ENCODE data around the gene ZNF892. TPM values are rescaled to one million over a fixed set of nuclear protein-coding genes. Genes with fewer than 3 reads are reported as not detected.

ZNF892 gene
- total RNA-seq, 2 experiments from 2014 or later = 2.9 to 3.3 TPM

DNA sequence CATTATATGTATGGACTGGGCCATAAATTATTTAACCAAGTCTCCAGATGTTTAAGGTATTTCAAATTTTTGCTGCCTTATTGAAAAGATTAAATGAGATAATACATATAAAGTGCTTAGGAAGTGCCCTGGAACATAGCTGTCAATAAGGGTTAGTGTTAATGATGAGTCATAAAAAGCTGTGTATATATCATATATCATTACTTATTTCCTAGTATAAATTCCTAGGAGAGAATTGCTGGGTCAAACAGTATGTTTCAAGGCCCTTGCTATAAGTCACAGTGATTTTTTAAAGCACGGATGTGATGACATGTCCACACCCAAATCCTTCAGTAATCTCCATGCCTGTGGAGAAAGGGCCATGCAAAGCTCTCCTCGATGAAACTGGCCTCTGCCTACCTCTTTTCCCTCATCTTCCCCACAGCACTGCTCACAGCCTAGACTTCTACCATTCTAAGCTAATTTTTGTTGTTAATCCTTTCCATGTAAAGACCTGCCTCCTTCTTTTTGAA, 33.2 kb upstream of the ZNF892 start:
- H3K9me3 Mint-ChIP-seq = no peaks in the 10 kb centered on the region
- POLR2A ChIA-PET = interaction anchor here (1.0 kb wide), 1 partner anchor 9 kb away, joined by 3 read pairs; no protein-coding TSS in a partner anchor
- no peak for DNase-seq
- CTCF ChIA-PET = interaction anchor here (0.9 to 1.2 kb wide), 2 partner anchors 9 to 19 kb away, joined by 3 read pairs; no protein-coding TSS in a partner anchor
- H3K27me3 Mint-ChIP-seq = no peaks in the 10 kb centered on the region
- intact Hi-C loops (cut with micrococcal nuclease) = no loop called here
- no peak for ATAC-seq
- TF ChIP-seq, protein P1, sequence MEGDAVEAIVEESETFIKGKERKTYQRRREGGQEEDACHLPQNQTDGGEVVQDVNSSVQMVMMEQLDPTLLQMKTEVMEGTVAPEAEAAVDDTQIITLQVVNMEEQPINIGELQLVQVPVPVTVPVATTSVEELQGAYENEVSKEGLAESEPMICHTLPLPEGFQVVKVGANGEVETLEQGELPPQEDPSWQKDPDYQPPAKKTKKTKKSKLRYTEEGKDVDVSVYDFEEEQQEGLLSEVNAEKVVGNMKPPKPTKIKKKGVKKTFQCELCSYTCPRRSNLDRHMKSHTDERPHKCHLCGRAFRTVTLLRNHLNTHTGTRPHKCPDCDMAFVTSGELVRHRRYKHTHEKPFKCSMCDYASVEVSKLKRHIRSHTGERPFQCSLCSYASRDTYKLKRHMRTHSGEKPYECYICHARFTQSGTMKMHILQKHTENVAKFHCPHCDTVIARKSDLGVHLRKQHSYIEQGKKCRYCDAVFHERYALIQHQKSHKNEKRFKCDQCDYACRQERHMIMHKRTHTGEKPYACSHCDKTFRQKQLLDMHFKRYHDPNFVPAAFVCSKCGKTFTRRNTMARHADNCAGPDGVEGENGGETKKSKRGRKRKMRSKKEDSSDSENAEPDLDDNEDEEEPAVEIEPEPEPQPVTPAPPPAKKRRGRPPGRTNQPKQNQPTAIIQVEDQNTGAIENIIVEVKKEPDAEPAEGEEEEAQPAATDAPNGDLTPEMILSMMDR (IDR thresholded peaks at IDR 0.05) = no peak
- no peak overlapping the region for H3K27ac Mint-ChIP-seq
- H3K4me1 Mint-ChIP-seq (ENCODE audit: low read depth) = peaks cover 5% of the 10 kb centered on the region
- H3K36me3 Mint-ChIP-seq (ENCODE audit: low read depth) = peaks cover 29% of the 10 kb centered on the region
- H3K4me3 Mint-ChIP-seq = no peak overlapping the region

DNA sequence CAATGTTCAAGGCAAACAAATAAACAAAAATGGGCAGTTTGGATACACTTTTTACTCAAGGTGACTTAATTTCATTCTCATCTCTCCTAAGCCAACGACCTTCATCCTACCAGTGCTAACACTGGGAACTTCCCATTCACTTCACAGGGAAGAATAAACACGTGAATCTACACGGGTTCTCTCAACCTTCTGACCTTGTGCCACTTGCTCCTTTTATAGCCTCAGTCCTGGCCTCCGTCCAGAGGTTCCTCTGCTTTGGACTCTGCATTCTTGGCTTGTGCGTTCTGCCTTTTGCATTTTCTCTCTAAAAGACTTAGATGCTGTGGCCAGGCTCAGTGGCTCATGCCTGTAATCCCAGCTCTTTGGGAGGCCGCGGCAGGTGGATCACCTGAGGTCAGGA, 27.9 kb upstream of the ZNF892 start:
- ChIA-PET POLR2A (no interaction called here), CTCF (no interaction called here)
- H3K36me3 Mint-ChIP-seq (ENCODE audit: low read depth) = peaks cover 74% of the 10 kb centered on the region
- ATAC-seq (no peak), DNase-seq (no peak)
- no peak overlapping the region for H3K27ac Mint-ChIP-seq
- H3K4me3 Mint-ChIP-seq = no peak overlapping the region
- intact Hi-C loops (cut with micrococcal nuclease) = no loop called here
- H3K27me3 Mint-ChIP-seq = no peaks in the 10 kb centered on the region
- no peaks in the 10 kb centered on the region for H3K4me1 Mint-ChIP-seq (ENCODE audit: low read depth)
- H3K9me3 Mint-ChIP-seq = peaks cover 35% of the 10 kb centered on the region
- TF ChIP-seq, protein P1 (IDR thresholded peaks at IDR 0.05) = no peak

DNA sequence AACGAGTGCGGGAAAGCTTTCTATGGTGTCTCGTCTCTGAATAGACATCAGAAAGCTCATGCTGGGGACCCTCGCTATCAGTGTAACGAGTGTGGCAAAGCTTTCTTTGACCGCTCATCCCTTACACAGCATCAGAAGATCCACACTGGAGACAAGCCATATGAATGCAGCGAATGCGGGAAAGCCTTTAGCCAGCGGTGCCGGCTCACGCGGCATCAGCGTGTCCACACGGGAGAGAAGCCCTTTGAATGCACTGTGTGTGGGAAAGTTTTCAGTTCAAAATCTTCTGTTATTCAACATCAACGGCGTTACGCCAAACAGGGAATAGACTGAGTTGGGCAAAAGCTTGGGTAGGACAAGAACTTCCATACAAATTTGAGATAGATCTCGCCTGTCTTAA, 25.5 kb upstream of the ZNF892 start:
- Mint-ChIP-seq H3K9me3 (peaks cover 44% of the 10 kb centered on the region), H3K4me3 (no peak overlapping the region), H3K36me3 (ENCODE audit: low read depth) (peaks cover 69% of the 10 kb centered on the region), H3K4me1 (ENCODE audit: low read depth) (no peaks in the 10 kb centered on the region), H3K27ac (no peak overlapping the region), H3K27me3 (no peaks in the 10 kb centered on the region)
- intact Hi-C loops (cut with micrococcal nuclease) = no loop called here
- TF ChIP-seq, protein P1 (IDR thresholded peaks at IDR 0.05) = no peak
- ChIA-PET CTCF (no interaction called here), POLR2A (interaction anchor here (1.4 kb wide), 1 partner anchor 18 kb away, joined by 3 read pairs; no protein-coding TSS in a partner anchor)
- ATAC-seq (no peak), DNase-seq (no peak)

DNA sequence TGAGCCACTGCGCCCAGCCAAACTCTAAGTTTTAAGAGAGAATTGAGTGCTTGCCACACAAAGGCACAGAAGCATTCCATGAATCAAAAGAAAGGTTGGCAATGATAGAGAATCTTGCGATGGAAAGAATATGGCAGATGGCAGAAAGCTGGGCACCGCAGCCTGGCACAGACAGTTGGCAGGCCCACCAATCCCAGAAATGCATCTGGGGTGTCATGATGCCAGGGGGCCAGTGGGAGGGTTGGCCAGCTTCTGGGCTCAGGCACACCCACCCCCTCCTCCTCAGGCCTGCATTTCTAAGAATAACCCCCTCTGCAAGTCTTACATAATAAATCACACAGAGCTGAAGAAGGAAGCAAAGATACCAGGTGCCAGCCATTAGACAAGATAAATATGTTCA, 22.1 kb upstream of the ZNF892 start:
- H3K27me3 Mint-ChIP-seq = no peaks in the 10 kb centered on the region
- ATAC-seq = no peak
- H3K9me3 Mint-ChIP-seq = peaks cover 38% of the 10 kb centered on the region
- ChIA-PET CTCF (interaction anchor here (1.4 kb wide), 1 partner anchor 46 kb away, joined by 3 read pairs; no protein-coding TSS in a partner anchor), POLR2A (interaction anchor here (0.5 kb wide), 1 partner anchor 11 kb away, joined by 3 read pairs; no protein-coding TSS in a partner anchor)
- no peak for DNase-seq
- TF ChIP-seq, protein P1 (IDR thresholded peaks at IDR 0.05) = no peak
- H3K4me3 Mint-ChIP-seq = no peak overlapping the region
- no peak overlapping the region for H3K27ac Mint-ChIP-seq
- no peaks in the 10 kb centered on the region for H3K4me1 Mint-ChIP-seq (ENCODE audit: low read depth)
- peaks cover 39% of the 10 kb centered on the region for H3K36me3 Mint-ChIP-seq (ENCODE audit: low read depth)
- intact Hi-C loops (cut with micrococcal nuclease) = no loop called here

DNA sequence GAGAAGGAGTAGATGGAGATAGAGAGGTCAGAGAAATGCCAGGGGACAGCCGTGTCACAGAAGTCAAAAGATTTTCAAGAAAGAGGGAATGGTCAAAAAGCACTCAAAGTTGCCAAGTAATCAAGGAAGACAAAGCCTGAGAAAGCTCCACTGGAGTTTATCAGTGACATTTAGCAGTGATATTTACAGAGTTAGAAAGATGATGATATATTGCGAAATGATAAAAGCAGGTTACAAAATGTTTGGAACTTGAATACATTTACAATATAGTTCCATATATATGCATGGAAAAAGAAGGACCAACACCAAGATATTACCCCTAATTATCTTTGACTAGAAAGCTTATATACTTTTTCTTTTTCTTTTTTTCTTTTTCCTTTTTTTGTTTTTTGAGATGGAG, 21.3 kb upstream of the ZNF892 start:
- POLR2A ChIA-PET = interaction anchor here (0.5 to 1.1 kb wide), 2 partner anchors 10 to 20 kb away, joined by 3 read pairs; no protein-coding TSS in a partner anchor
- Mint-ChIP-seq H3K36me3 (ENCODE audit: low read depth) (peaks cover 32% of the 10 kb centered on the region), H3K4me1 (ENCODE audit: low read depth) (no peaks in the 10 kb centered on the region), H3K9me3 (peaks cover 34% of the 10 kb centered on the region), H3K4me3 (no peak overlapping the region), H3K27ac (no peak overlapping the region), H3K27me3 (no peaks in the 10 kb centered on the region)
- ATAC-seq (no peak), DNase-seq (no peak)
- TF ChIP-seq, protein P1 (IDR thresholded peaks at IDR 0.05) = no peak
- CTCF ChIA-PET = interaction anchor here (1.1 to 1.4 kb wide), 2 partner anchors 17 to 46 kb away, joined by 3 to 4 read pairs; no protein-coding TSS in a partner anchor
- intact Hi-C loops (cut with micrococcal nuclease) = no loop called here

Measured in activated CD8-positive, alpha-beta T cell treated with anti-CD3 and anti-CD28 coated beads for 36 hours (primary cell).